Stimulated activated CD4-positive, alpha-beta T cell treated with anti-CD3 and anti-CD28 coated beads, Interleukin-4, amount 100 ng/mL, for 24 hours (primary cell): ENCODE measurements around the gene LMTK3.
"Not testable (repeated sequence)": the region's sequence is repeated elsewhere in the genome, so short reads cannot be mapped to it uniquely, and the experiment has no call there.

Experiments
- DNase-seq: peaks from one replicate; pipeline ENCODE4 v3.0.0-alpha.2; 2020

Gene LMTK3

GRCh38 chr19:48540110-48540509, 28.5 kb upstream of the LMTK3 start:
- no peak for DNase-seq

GRCh38 chr19:48539503-48540096, 28.0 kb upstream of the LMTK3 start:
- DNase-seq = no peak

GRCh38 chr19:48538057-48538456, 26.4 kb upstream of the LMTK3 start:
- DNase-seq = not testable (repeated sequence)

GRCh38 chr19:48537541-48537940, 25.9 kb upstream of the LMTK3 start:
- DNase-seq = no peak

GRCh38 chr19:48533770-48534169, 22.1 kb upstream of the LMTK3 start:
- no peak for DNase-seq

GRCh38 chr19:48530770-48531169, 19.1 kb upstream of the LMTK3 start:
- DNase-seq = no peak

GRCh38 chr19:48530066-48530720, 18.6 kb upstream of the LMTK3 start:
- no peak for DNase-seq

- no peak for DNase-seq
These were observed 17.5 kb upstream of the LMTK3 start for GRCh38 chr19:48529156-48529555.

GRCh38 chr19:48524732-48525131, 13.1 kb upstream of the LMTK3 start:
- DNase-seq = no peak

GRCh38 chr19:48524221-48524620, 12.6 kb upstream of the LMTK3 start:
- no peak for DNase-seq

GRCh38 chr19:48520134-48520533, 8.5 kb upstream of the LMTK3 start:
- no peak for DNase-seq

GRCh38 chr19:48519426-48519825, 7.8 kb upstream of the LMTK3 start:
- not testable (repeated sequence) for DNase-seq

- no peak for DNase-seq
These were observed 6.6 kb upstream of the LMTK3 start for GRCh38 chr19:48518207-48518606.

GRCh38 chr19:48516536-48516935, 4.9 kb upstream of the LMTK3 start:
- no peak for DNase-seq

GRCh38 chr19:48514123-48514458, 2.5 kb upstream of the LMTK3 start:
- DNase-seq = no peak

GRCh38 chr19:48513289-48514122, 1.9 kb upstream of the LMTK3 start:
- DNase-seq = peak; percentile 78

- no peak for DNase-seq
These were observed 1.1 kb upstream of the LMTK3 start for GRCh38 chr19:48512504-48513288.

GRCh38 chr19:48511321-48511731, 309 bp downstream of the LMTK3 start:
- DNase-seq = peak; percentile 10

- peak; percentile 80 for DNase-seq
These were observed 990 bp downstream of the LMTK3 start for GRCh38 chr19:48510421-48511268.

GRCh38 chr19:48509467-48510194, 2.0 kb downstream of the LMTK3 start:
- DNase-seq = no peak

- no peak for DNase-seq
These were observed 2.8 kb downstream of the LMTK3 start for GRCh38 chr19:48508729-48509411.
